Nephron (organoid): ENCODE results near the gene PLA2G4E.
A peak's percentile ranks its signal among the peaks of the same experiment; 100 is the strongest.

Source experiments
- H3K27ac Mint-ChIP-seq, 3 experiments: 2 replicates each; pipeline ENCODE4 v1.8.0; 2020; ENCODE audit warnings: mixed read lengths in 3 of 3, mild to moderate bottlenecking in 2 of 3, moderate library complexity in 1 of 3
- H3K27me3 Mint-ChIP-seq: 2 replicates; pipeline ENCODE4 v1.8.0; 2021; ENCODE audit warnings: low read depth, mild to moderate bottlenecking, moderate library complexity, mixed read lengths
- H3K36me3 Mint-ChIP-seq: 2 replicates; pipeline ENCODE4 v1.8.0; 2020; ENCODE audit warnings: low read depth, mixed read lengths
- H3K4me1 Mint-ChIP-seq: 2 replicates; pipeline ENCODE4 v1.8.0; 2020; ENCODE audit warnings: mixed read lengths
- H3K4me3 Mint-ChIP-seq, 3 experiments: 2 replicates each; pipeline ENCODE4 v1.8.0; 2020; ENCODE audit warnings: mild to moderate bottlenecking in 3 of 3, mixed read lengths in 3 of 3, moderate library complexity in 2 of 3
- H3K9me3 Mint-ChIP-seq: 2 replicates; pipeline ENCODE4 v1.8.0; 2020; ENCODE audit warnings: mixed read lengths
- CTCF ChIP-seq, 3 experiments: fragments of 200-600 bp; sonication (generic); IDR thresholded peaks; one replicate each; pipeline ENCODE4 v1.5.0; 2021; ENCODE audit warnings: antibody characterized with exemption in 3 of 3; ENCODE audit not compliant: unreplicated experiment in 3 of 3

PLA2G4E gene

GRCh38 chr15:41969851-41970431, 50.9 kb downstream of the PLA2G4E start:
- Mint-ChIP-seq H3K27ac (no peak overlapping the region), H3K4me1 (peaks cover 35% of the 10 kb centered on the region)

GRCh38 chr15:41968701-41969100, 52.1 kb downstream of the PLA2G4E start:
- no peaks in the 10 kb centered on the region for H3K36me3 Mint-ChIP-seq
- peak overlapping the region in 1 of 3 experiments; percentile 42 for H3K27ac Mint-ChIP-seq
- no peak for TF ChIP-seq CTCF (IDR thresholded peaks at IDR 0.05; ENCODE audit: unreplicated experiment in 3 of 3)
- no peaks in the 10 kb centered on the region for H3K9me3 Mint-ChIP-seq
- peaks cover 12% of the 10 kb centered on the region for H3K27me3 Mint-ChIP-seq
- peaks cover 35% of the 10 kb centered on the region for H3K4me1 Mint-ChIP-seq
- H3K4me3 Mint-ChIP-seq: peak overlapping the region in 2 of 3 experiments; percentile 8 to 11

More at GRCh38 chr15:41969851-41970431, 50.9 kb downstream of the PLA2G4E start:
- no peak for TF ChIP-seq CTCF (IDR thresholded peaks at IDR 0.05; ENCODE audit: unreplicated experiment in 3 of 3)
- Mint-ChIP-seq H3K9me3 (no peaks in the 10 kb centered on the region), H3K27me3 (peaks cover 17% of the 10 kb centered on the region), H3K4me3 (peak overlapping the region; percentile 89 to 95 (median 94)), H3K36me3 (no peaks in the 10 kb centered on the region)

GRCh38 chr15:41967506-41968206, 53.2 kb downstream of the PLA2G4E start:
- Mint-ChIP-seq H3K27ac (peak overlapping the region; percentile 7 to 48 (median 18)), H3K9me3 (no peaks in the 10 kb centered on the region), H3K36me3 (no peaks in the 10 kb centered on the region), H3K4me3 (peak overlapping the region in 1 of 3 experiments; percentile 24), H3K27me3 (peaks cover 6% of the 10 kb centered on the region), H3K4me1 (peaks cover 35% of the 10 kb centered on the region)
- no peak for TF ChIP-seq CTCF (IDR thresholded peaks at IDR 0.05; ENCODE audit: unreplicated experiment in 3 of 3)

- Mint-ChIP-seq H3K27me3 (peaks cover 3% of the 10 kb centered on the region), H3K27ac (peak overlapping the region in 1 of 3 experiments; percentile 8), H3K4me1 (peaks cover 35% of the 10 kb centered on the region), H3K4me3 (peak overlapping the region in 1 of 3 experiments; percentile 13), H3K36me3 (peaks cover 3% of the 10 kb centered on the region), H3K9me3 (no peaks in the 10 kb centered on the region)
- no peak for TF ChIP-seq CTCF (IDR thresholded peaks at IDR 0.05; ENCODE audit: unreplicated experiment in 3 of 3)
Observed at GRCh38 chr15:41966920-41967465, 53.8 kb downstream of the PLA2G4E start.

- no peaks in the 10 kb centered on the region for H3K9me3 Mint-ChIP-seq
- H3K27me3 Mint-ChIP-seq: peaks cover 3% of the 10 kb centered on the region
- H3K36me3 Mint-ChIP-seq: peaks cover 7% of the 10 kb centered on the region
- no peak for TF ChIP-seq CTCF (IDR thresholded peaks at IDR 0.05; ENCODE audit: unreplicated experiment in 3 of 3)
- H3K27ac Mint-ChIP-seq: peak overlapping the region in 2 of 3 experiments; percentile 80 to 87
- peaks cover 35% of the 10 kb centered on the region for H3K4me1 Mint-ChIP-seq
- no peak overlapping the region for H3K4me3 Mint-ChIP-seq
Observed at GRCh38 chr15:41966414-41966812, 54.4 kb downstream of the PLA2G4E start.
